HG03469 (cell line): ENCODE measurements around the gene CSRNP3.
A peak's percentile ranks its signal among the peaks of the same experiment; 100 is the strongest.

Source experiments
- ATAC-seq: cut with Tn5 transposase; IDR thresholded peaks from one replicate; pipeline ENCODE4 v1.9.1; 2021; ENCODE audit warnings: mild to moderate bottlenecking, moderate library complexity, moderate number of reproducible peaks; ENCODE audit not compliant: unreplicated experiment

The CSRNP3 gene, protein sequence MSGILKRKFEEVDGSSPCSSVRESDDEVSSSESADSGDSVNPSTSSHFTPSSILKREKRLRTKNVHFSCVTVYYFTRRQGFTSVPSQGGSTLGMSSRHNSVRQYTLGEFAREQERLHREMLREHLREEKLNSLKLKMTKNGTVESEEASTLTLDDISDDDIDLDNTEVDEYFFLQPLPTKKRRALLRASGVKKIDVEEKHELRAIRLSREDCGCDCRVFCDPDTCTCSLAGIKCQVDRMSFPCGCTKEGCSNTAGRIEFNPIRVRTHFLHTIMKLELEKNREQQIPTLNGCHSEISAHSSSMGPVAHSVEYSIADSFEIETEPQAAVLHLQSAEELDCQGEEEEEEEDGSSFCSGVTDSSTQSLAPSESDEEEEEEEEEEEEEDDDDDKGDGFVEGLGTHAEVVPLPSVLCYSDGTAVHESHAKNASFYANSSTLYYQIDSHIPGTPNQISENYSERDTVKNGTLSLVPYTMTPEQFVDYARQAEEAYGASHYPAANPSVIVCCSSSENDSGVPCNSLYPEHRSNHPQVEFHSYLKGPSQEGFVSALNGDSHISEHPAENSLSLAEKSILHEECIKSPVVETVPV

DNA sequence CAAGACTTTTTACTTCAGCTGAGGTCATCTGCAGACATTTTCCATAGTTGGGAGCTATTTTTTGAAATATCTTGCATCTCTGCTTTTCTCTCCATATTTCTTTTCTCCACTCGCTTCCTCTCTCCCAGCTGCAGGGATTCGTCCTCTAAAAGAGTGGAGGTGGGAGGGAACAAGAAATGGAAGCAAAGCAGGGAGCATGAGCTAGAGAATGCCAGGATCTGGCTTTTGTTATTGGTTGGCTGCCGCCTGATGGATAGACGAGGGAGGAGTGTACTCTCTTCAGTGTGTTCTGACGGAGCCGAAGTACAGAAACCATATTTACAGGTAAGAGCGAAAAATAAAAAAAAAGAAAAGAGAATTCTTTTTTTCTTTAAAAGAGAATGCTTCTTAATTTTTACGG is at the start of gene CSRNP3:
TSS of gene CSRNP3 (plus strand) at position 282 of the 400 bp plus-strand sequence. CDS start 125,368 bp downstream, outside the sequence.
- no peak for ATAC-seq

DNA sequence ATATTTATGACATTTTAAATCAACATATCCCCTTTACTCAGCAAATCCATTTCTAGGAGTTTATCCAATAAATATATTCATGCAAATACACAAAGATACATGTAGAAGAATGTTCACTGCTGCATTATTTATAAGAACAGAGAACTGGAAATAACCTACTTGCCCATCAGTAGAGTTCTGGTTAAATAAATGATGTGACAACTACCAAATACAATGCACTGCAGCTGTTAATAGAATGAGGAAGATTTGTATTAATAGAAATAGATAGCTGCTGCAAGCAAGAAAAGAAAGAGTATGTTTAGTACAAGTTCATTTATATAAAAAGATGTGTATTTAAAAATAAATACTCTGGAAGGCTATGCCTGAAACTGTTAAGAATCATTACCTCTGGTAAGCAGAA is 49.3 kb upstream of the CSRNP3 start:
- no peak for ATAC-seq

DNA sequence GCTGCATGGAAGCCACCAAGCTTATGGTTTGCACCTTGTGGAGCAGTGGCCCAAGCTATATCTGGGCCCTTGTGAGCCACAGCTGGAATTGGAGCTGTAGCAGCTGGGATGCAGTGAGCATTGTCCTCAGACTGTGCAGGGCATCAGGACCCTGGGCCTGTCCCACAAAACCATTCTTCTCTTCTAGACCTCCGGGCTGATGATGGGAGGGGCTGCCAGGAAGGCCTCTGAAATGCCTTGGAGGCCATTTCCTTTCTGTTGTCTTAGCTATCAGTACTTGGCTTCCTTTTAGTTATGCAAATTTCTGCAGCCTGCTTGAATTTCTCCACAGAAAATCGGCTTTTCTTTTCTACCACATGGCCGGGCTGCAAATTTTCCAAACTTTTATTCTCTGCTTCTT is 46.4 kb upstream of the CSRNP3 start:
- ATAC-seq, result no peak

DNA sequence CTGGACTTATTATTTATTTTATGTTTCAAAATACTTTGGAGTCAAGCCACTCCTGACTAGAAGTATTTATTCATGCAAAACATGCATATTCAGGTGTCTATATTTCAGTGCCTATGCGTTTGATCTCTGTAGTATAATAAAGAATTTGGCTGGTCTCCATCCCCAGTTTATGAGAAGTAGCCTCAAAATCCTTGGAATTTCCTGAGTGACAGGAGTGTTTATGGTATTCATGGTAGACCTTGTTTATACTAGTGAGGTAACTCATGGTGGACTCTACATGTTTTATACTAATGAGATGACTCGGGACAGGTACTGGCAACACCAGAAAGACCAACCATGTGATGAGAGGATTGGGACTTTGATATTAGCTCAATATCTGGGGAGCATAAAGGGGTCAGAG is 43.9 kb upstream of the CSRNP3 start:
- ATAC-seq, result no peak

DNA sequence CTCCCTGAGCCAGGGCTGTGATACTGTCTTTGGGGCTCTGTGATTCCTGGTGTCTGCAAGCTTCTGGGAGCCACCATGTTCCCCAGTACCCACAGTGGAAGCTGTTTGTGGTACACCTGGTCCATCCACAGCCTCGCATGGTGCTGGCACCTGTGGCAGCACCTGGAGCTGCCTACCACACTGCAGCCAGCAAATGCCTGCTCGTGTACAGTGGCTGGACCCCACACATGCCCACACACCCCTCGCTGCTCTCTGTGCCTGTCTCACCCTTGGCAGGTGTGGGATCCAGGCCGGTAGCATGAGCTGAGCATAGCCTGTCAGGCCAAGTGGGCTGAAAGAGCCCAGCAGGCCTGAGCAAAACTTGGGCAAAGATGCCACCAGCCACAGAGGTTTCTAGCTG is 41.8 kb upstream of the CSRNP3 start:
- no peak for ATAC-seq

DNA sequence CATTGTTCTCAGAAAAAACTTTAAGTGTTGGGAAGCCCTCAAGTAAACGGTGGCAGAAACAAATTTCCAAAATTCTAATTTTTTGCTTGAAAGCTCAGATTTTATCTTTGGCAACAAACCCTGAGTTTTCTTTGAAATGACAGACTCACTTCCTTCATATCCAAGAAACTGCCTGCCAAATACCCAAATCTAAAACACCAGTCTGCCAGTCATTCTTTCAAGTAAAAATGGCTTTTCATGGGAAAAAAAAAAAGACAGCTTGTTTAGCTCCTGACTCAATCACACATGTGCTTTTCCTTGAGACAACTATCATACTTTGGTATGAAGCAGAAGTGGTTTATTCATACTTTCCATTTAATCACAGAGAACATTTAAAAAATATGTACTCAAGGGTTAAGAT is 40.6 kb upstream of the CSRNP3 start:
- no peak for ATAC-seq

DNA sequence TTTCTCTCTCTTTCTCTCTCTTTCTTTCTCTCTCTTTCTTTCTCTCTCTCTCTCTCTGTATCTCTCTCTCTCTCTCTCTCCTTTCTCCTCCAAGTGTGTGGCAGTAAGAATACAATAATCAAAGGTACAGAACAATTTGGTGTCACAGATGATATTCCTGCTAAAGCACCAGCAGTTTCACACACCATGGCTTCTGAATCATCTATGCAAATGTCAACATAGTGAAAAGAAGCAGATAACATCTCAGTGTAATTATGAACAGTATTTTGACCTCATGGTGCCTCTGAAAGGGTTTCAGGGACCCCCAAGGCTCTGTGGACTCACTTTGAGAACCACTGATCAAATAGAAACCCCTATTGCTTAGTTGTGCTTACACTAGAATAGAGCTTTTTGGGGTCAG is 38.5 kb upstream of the CSRNP3 start:
- no peak for ATAC-seq

DNA sequence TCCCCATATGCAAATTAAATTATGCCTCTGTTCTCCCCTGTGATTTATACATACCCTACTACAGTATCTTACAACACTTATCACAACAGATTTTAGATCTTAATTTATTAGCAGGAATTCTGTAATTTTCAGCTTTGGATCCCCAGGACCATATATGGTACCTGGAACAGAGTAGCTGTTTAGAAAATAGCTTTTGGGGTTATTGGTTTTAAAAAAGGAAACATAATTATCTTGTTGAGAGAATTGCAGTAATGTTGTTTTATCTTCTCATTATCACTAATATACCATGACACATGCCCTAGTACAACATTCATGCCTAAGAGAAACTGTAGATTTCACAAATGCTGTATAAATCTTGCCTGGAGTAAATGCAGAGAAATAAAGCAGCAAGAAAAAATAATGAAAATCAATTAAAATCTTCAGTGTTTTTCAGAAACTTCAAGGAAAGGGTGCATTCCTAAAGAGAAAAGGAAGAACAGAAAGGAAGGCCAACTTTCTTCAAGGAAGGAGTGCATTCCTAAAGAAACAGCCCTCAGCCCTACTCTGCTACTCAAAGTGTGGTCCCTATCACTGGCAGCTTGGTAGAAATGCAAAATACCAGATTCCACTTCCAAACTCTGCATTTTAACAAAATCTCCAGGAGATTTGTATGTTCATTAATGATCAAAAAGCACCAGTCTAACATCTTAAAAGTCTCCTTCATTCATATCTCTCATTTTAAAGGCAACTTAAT is 37.1 kb upstream of the CSRNP3 start:
- no peak for ATAC-seq

DNA sequence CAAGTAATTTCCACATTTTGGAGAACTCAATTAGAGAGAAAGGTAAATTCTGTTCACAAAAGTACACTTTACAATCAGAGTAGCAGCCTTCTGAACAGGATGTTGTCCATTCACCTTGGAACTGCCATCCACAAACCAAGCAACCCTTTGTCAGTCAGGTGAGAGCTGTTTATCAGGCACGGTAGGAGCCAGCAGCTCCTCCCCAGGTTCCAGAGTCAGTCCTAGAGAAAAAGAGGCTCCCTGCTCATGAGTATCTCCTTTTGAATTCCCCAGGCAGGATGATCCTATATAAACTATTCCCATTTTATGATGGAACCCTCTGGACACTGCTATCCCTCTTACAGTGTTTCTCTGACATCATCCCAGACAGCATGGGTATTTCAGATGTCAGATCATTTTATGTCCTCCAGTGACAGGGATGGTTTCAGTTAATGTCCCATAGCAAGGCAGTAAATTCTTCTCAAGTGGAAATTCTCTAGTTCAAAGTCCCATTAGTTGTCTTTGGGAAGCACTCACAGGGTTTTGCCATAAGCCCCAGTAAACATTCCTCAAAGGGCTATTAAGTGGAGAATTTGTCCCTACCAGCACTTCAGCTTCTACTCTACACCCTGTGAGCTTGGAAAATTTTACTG is 34.5 kb upstream of the CSRNP3 start:
- ATAC-seq, result no peak

DNA sequence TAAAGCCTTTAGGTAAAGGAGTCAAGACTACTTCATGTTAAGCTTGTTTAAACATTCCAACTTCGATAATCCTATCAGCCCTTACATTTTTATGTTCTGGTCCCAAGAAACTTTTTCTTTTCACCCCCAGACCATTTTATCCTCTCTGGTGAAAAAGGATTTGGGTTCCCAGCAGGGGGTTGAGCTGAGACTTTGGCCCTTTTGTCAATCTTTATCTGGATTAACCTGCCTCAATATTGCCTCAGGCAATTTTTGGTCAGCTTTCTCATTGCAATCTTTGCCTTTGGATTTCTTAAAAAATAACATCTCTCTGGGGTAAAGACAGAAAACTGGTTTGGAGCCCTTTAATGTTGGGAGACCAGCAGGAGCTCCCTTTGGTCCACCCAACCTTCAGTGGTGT is 33.9 kb upstream of the CSRNP3 start:
- ATAC-seq, result no peak

DNA sequence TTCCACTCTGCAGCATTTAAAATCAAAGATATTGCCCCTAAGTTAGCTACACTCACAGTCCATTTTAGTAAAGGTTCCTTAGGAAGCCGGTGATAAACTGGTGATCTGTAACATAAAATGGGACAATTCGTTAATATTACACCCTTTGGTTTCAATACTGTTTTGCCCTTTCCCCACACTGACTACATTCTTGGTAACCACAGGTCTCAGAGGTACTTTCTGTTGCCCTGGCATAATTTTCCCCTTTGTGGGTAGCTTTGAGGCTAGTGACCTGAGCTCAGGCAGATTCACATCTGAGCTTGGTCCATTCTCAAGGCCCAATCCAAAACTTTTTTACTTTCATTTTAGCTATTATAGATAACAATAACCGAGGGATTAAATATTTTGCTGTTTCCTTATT is 32.9 kb upstream of the CSRNP3 start:
- peak; percentile 59 for ATAC-seq

DNA sequence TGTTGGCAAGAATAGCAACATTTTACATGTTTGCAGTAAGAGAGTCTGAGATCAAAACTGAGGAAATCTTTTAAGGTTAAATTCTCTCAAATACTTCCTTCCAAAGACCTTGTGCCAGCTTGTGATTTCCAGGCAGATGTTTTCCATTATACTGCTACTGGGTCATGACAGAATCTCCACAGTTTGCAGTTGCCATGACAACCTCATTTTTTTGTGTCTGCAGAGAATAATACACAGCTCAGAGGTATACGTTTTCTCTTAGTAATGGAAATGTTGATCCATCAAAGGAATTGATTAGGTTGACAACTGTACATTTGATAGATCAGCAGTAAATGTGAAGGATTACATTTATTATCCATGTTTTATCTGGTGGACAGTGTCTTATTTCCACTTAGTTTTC is 29.1 kb upstream of the CSRNP3 start:
- ATAC-seq, result no peak

DNA sequence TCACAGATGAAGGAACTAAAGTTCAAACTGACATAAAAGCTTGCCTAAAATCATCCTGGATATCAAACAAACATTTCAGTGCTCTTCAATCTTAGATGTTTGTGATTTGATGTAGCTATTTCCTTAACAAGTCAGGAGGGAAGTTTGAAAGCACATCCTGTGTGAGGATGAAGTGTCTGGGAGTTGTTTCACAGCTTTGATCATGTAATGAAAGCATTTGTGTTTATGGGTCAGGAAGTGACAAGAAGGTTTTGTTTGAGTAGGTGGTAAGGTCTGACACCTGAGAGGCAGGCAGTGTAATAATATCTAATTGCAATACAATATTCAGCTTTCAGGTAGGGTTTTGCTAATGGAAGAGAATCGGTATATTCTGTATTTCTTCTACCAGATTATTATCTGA is 26.0 kb upstream of the CSRNP3 start:
- ATAC-seq, result no peak

DNA sequence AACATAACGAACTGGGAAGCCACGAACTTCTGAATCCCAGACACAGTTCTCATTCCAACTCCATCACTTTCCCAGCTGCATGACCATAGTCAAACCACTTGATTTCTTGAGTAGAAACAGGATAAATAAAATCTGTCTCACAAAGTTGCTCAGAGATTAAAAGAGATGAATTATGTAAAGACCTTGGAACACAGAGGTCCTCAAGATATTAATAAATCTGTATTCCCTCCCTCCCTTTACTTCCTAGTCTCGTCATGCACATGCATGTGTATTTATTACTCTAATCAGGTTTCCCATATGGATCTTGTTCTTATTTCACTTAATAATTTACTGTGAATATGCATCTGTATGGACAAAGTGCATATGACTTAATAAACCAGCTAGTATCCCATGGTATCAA is 21.1 kb upstream of the CSRNP3 start:
- no peak for ATAC-seq

DNA sequence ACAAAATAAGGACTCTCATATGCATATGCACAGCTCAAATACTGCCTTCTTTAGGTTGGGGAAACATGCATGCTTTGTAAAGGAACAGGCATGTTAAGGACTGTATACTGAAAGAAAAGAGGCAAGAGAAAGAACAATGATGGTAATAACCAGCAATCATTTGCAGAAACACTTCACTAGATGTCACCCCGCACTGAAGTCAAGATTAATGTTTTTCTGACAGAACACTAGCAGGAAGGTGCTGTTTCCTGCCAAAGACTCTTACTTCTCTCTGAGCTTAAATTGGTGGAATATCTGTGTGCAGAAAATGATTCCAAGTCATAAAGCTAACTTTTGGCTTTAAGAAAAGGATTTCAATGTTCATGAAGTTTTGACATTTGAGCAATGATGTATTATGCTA is 19.3 kb upstream of the CSRNP3 start:
- ATAC-seq, result no peak

DNA sequence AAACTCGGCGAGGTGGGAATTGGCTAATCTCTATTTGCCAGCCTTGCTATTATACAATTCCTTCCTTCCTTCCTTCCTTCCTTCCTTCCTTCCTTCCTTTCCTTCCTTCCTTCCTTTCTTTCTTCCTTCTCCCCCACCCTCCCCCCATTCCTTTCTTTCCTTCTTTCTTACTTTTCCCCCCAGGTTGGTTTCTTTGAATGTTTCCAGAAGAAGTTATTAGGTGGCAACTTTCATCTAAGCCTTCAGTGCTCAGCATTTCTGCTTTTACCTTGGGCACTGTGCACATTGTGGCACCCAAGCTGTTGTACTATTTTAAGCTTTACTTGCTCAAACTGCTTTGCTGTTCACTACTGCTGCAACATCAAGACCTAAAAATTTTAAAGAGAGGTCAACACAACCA is 17.2 kb upstream of the CSRNP3 start:
- ATAC-seq, result no peak

DNA sequence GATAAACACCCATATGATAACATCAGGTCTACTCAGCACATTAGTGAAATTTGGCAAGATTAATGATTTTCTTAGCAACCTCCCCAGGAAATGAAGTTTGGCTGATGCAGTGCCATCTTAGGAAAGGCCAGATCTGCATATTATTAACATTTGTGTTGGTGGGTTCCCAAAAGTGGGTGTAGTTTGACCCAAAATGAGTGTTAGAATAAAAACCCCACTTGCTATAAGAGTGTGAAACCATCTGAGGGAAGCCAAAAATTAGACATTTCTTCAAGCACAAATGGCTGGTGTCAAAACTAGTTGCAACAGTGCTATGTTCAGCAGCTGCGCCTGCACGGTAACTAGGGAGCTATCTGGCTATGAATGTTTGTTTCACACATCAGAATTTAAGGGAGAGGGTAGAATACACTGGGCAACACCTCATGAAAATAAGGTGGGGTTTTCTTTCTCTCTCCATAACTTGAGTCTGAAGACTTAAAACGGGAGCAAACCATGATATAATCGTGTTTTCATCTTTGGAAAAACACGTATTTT is 15.9 kb upstream of the CSRNP3 start:
- ATAC-seq, result no peak

DNA sequence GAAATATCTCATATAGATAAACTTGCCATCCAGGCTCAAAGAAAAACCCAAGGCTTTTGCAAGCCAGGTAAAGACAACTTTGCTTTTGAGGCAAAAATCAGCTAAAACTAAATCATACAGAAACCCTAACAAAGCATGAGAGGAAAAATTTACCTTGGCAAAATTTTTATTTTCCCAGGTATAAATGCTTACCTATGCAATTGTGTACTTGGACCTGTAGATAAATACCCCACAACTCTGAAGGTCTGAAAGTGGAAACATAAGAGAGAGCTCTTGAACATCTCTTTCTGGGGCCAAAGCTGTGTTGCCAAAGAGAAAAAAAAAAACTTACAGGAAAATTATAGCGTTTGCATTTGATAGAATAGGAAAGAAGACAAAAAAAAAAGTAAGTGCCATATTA is 14.6 kb upstream of the CSRNP3 start:
- no peak for ATAC-seq

DNA sequence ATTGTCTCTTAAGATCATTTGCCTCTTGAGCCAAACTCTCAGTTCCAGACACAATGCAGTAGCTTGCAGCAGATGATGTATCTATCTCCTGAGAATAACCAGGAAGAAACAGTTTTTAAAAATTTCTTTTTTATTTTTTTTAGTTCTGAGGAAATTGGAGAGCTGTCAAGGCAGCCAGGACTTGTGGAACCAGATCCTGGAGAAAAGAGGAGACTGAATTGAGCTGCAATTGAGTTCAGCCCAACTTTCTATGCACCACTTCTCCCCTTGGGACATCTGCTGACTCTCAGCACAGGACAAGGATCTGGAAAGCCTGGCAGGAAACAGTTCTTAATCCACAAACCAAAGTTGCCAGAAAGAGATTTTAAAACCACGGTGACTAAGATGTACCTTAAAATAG is 13.5 kb upstream of the CSRNP3 start:
- no peak for ATAC-seq

DNA sequence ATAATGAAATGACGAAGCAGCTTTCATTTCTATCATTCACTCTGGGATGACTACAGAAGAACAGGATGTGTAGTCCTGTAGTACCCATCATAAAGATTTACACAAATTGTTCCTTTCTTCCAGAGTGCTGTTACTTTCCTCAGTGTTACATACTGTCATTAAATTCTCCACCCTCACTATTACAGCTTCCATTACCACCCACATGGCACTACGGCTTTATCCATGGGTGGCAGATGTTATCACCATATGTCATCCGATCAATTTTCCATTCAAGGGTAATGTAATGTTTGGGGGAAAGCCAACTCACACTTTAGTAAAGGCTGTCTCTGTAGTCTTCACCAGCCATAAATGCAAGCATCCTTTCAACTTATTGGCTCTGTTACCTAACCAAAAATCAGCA is 7.1 kb upstream of the CSRNP3 start:
- no peak for ATAC-seq

DNA sequence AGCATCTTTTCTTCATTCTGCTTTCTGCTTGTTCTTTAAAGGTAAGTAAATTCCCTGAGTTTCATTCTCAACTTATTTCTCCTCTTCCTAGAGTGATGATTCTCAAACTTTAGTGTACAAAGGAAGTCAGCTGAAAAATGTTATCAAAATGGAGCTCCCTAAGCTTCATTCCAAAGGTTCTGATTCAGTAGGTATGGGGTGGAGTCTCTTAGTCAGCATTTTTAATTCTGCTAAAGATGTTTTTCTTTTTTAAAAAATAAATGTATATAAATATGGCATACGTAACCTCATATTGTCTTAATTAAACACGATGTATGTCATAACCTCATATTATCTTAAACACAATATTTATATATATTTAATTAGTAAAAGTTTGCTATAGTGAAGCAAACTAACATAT is 3.1 kb upstream of the CSRNP3 start:
- no peak for ATAC-seq
